ENCODE results near the gene CPEB1. TPM values are rescaled to one million over a fixed set of nuclear protein-coding genes. Genes with fewer than 3 reads are reported as not detected.
"Not testable (repeated sequence)": the region's sequence is repeated elsewhere in the genome, so short reads cannot be mapped to it uniquely, and the experiment has no call there.

CPEB1 gene
- total RNA-seq, 1 donor = not detected

- no peaks in the 10 kb centered on the region for H3K27me3 ChIP-seq (ENCODE audit: insufficient read depth, low read length)
- H3K9me3 ChIP-seq (ENCODE audit: low read depth, low read length) = no peaks in the 10 kb centered on the region
- peaks cover 23% of the 10 kb centered on the region for H3K4me1 ChIP-seq (ENCODE audit: insufficient read depth, low read length)
- no peak overlapping the region for H3K4me3 ChIP-seq (ENCODE audit: low read length)
Measured at GRCh38 chr15:82535566-82536408, 111.4 kb downstream of the CPEB1 start.

DNA sequence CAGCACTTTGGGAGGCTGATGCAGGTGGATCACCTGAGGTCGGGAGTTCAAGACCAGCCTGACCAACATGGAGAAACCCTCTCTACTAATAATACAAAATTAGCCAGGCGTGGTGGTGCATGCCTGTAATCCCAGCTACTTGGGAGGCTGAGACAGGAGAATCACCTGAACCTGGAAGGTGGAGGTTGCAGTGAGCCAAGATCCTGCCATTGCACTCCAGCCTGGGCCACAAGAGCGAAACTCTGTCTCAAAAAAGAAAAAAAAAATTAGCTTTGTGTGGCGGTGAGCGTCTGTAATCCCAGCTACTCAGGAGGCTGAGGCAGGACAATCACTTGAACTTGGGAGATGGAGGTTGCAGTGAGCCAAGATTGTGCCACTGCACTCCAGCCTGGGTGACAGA, 112.0 kb downstream of the CPEB1 start:
- not testable (repeated sequence) for H3K27me3 ChIP-seq (ENCODE audit: insufficient read depth, low read length); H3K9me3 ChIP-seq (ENCODE audit: low read depth, low read length); H3K4me3 ChIP-seq (ENCODE audit: low read length)
- H3K4me1 ChIP-seq (ENCODE audit: insufficient read depth, low read length) = peaks cover 25% of the 10 kb centered on the region

DNA sequence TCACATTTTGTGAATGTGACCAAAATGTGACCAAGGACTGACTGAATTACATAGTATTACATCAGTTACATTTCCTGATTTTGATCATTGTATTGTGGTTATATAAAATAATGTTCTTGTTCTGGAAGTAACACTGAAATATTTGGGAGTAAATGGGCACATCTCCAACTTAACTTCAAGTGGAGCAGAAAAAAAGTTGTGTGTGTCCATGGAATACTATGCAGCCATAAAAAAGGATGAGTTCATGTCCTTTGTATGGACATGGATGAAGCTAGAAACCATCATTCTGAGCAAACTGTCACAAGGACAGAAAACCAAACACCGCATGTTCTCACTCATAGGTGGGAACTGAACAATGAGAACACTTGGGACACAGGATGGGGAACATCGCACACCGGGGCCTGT, 112.7 kb downstream of the CPEB1 start:
- not testable (repeated sequence) for H3K4me3 ChIP-seq (ENCODE audit: low read length); H3K27me3 ChIP-seq (ENCODE audit: insufficient read depth, low read length); H3K9me3 ChIP-seq (ENCODE audit: low read depth, low read length)
- H3K4me1 ChIP-seq (ENCODE audit: insufficient read depth, low read length) = peaks cover 23% of the 10 kb centered on the region

DNA sequence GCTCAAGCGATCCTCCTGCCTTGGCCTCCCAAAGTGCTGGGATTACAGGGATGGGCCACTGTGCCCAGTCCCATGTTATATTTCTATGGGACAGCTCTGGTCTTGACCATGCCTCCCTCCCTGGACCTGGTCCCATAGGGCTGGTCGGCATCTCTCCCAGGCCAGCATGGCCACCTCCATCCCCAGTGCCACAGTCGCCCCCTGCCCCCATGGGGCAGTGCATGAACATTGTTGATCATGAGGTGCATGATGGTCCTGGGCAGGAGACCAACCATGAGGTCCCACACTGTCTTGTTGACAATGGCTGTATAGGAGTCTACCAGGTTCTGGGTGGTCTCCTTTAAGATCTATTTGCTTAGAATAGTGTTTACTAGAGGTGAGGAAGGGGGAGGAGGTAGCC, 113.4 kb downstream of the CPEB1 start:
- H3K27me3 ChIP-seq (ENCODE audit: insufficient read depth, low read length) = no peaks in the 10 kb centered on the region
- no peak overlapping the region for H3K4me3 ChIP-seq (ENCODE audit: low read length)
- no peaks in the 10 kb centered on the region for H3K9me3 ChIP-seq (ENCODE audit: low read depth, low read length)
- peaks cover 17% of the 10 kb centered on the region for H3K4me1 ChIP-seq (ENCODE audit: insufficient read depth, low read length)

DNA sequence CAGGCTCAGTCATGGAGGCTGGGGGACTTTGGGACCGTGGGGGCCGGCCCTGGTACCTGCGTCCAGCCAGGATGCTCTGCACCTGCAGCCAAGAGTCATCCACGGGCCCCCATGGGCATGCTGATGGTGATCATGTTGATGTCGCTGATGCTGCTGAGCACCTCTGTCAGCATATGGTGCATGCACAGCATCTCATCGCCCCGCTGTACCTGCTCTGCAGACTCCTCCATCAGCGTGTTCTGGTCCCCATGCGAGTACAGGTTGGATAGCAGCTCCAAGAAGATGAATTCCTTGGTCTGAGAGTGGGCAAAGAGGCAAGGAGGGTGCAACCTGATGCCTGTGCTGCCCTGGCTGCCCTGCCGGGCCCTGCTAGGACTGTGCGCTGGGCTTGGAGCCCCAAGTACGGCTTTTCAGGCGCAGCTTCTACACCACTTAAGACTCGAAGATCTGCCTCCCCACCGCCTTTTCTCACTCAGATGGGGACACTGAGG, 114.1 kb downstream of the CPEB1 start:
- Histone ChIP-seq H3K4me1 (ENCODE audit: insufficient read depth, low read length) (peaks cover 10% of the 10 kb centered on the region), H3K4me3 (ENCODE audit: low read length) (no peak overlapping the region), H3K27me3 (ENCODE audit: insufficient read depth, low read length) (no peaks in the 10 kb centered on the region), H3K9me3 (ENCODE audit: low read depth, low read length) (no peaks in the 10 kb centered on the region)

- peaks cover 6% of the 10 kb centered on the region for H3K4me1 ChIP-seq (ENCODE audit: insufficient read depth, low read length)
- H3K4me3 ChIP-seq (ENCODE audit: low read length) = no peak overlapping the region
- H3K9me3 ChIP-seq (ENCODE audit: low read depth, low read length) = no peaks in the 10 kb centered on the region
- H3K27me3 ChIP-seq (ENCODE audit: insufficient read depth, low read length) = no peaks in the 10 kb centered on the region
Measured at GRCh38 chr15:82532383-82532990, 114.7 kb downstream of the CPEB1 start.

DNA sequence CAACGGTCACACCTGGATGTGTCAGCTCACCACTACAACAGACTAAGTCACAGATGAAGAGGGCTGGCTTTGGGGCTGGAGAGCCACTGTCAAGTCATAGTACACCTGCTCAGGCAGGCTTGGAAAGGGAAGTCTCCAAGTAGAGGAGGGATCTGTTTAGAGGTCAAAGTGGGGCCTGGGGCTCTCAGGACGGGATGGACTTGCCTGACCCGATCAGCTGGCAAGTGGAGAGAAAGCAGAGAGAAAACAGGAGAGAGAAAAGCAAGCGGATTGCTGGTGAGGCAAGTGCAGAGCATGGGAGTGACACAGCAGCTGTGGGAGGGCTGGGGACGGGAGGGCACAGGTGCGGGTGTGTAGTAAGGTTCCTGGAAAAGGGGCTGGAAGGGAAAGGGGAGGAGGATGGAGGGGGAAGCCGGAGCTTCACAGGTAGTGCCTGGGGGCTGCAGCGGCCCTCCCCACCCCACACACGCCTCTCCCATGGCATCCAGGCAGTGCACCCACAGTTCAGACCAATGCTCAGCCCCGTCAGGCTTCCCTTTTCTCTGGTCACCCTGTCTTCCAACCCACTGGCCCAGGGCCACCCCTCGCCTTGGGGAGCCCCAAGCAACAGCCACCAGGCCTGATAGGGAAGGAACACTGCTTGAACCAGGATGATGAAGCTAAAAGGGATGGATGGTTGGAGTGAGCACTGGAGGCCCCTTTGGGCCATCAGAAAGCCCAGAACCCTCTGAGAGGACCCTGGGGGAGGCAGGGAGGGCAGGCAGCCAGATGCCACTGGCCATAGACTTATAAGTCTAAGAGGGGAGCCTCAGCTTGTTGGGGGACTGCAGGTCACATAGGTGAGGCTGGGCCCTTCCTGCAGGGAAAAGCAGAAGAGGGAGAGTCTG, 115.4 kb downstream of the CPEB1 start:
- H3K4me1 ChIP-seq (ENCODE audit: insufficient read depth, low read length) = peaks cover 6% of the 10 kb centered on the region
- H3K4me3 ChIP-seq (ENCODE audit: low read length) = no peak overlapping the region
- no peaks in the 10 kb centered on the region for H3K9me3 ChIP-seq (ENCODE audit: low read depth, low read length)
- H3K27me3 ChIP-seq (ENCODE audit: insufficient read depth, low read length) = no peaks in the 10 kb centered on the region

DNA sequence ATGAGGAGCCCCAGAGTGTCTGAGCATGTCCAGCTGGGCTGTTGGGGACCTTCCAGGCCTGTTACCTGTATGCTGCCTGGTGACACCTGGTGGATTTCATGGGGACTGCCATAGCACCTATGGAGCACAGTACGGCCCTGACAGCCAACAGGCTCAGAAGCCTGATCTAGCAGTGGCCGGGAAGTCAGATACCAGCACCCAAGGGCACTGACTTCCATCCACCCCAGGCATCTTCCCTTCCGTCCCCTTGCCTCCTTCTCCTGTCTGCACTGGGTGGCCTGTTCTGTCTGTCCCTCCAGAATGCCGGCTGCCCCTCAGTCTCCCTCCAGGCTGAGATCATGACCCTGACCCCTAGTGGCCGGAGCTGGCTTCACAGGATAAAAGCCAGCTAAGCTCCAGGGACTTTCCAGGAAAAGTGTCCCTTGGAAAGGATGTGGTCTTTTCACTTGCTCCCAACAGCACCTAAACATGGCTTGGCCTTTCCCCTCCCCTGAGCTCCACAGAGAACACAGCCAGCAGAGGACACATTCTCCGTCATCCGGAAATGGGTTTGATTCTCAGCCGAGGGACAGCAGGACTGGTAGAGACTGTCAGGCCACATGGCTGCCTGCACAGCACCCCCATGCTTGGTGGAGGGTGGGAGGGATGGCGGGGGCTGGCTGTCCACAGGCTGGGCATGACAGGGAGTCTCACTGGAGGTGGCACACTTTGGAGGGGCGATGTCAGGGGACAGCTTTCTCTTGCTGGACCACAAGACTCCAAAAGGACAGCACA, 116.4 kb downstream of the CPEB1 start:
- Histone ChIP-seq H3K9me3 (ENCODE audit: low read depth, low read length) (no peaks in the 10 kb centered on the region), H3K27me3 (ENCODE audit: insufficient read depth, low read length) (no peaks in the 10 kb centered on the region), H3K4me3 (ENCODE audit: low read length) (no peak overlapping the region), H3K4me1 (ENCODE audit: insufficient read depth, low read length) (peaks cover 6% of the 10 kb centered on the region)

DNA sequence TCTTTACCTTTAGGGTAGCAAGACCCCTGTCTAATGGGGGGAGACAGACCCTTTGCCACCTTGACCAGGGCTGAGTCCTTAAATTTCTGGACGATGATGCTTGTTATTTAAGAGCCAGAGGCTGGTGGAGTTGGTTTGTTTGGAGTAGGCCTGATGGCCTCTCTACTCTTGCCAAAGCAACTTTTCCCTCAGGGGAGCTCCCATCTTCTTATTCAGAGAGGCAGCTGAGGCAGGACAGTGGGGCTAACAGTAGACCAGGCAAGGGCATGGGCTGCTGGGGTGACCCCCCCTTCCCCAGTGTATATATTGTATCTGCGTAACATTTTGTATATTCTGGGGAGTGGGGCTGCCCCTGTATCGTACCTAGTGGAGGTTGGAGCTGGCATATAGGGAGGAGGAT, 117.2 kb downstream of the CPEB1 start:
- H3K9me3 ChIP-seq (ENCODE audit: low read depth, low read length) = no peaks in the 10 kb centered on the region

DNA sequence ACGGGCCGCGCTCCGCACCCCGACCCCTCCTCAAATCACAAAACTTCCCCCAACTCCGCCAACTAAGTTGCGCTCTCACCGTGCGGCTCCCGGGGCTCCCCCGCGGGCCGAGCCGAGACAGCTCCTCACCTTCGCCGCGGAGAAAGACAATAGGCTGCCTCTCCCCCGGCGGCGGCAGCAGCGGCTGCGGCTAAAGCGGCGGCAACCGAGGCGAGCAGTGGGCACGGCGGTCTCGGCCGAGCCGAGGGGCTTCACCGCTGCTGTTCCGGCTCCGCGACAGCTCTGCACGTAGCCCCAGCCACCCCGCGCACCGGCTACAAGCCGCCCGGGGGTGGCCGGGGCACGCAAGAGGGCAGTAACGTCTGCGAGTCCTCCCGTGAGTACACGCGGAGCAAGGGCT, 133.6 kb downstream of the CPEB1 start:
- H3K4me3 ChIP-seq (ENCODE audit: low read length); H3K4me1 ChIP-seq (ENCODE audit: insufficient read depth, low read length); H3K27me3 ChIP-seq (ENCODE audit: insufficient read depth, low read length); H3K9me3 ChIP-seq (ENCODE audit: low read depth, low read length): not testable (repeated sequence)

More for the DNA sequence above, 117.2 kb downstream of the CPEB1 start:
- Histone ChIP-seq H3K4me3 (ENCODE audit: low read length) (no peak overlapping the region), H3K4me1 (ENCODE audit: insufficient read depth, low read length) (peaks cover 6% of the 10 kb centered on the region), H3K27me3 (ENCODE audit: insufficient read depth, low read length) (no peaks in the 10 kb centered on the region)

DNA sequence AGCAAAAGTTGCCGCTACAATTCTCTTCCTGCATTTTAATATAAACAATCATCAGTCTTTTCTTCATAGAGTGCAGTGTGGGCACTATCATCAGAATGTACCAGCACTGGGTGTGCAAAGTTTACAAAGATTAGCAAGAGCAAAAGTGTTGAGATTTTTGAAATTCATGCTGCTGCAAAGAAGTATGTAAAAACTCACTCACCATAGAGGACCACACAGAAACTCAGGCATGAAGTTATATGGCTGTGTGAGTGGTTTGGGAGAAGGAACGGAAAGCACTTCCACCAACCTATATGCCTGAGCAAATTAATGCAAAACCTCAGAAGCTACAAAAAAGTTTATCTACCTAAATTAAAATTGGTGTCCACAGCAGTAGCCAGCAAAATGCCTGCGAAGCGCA, 139.5 kb downstream of the CPEB1 start:
- not testable (repeated sequence) for H3K27me3 ChIP-seq (ENCODE audit: insufficient read depth, low read length); H3K9me3 ChIP-seq (ENCODE audit: low read depth, low read length); H3K4me1 ChIP-seq (ENCODE audit: insufficient read depth, low read length); H3K4me3 ChIP-seq (ENCODE audit: low read length)

GRCh38 chr15:82507087-82507486, 140.1 kb downstream of the CPEB1 start:
- H3K4me1 ChIP-seq (ENCODE audit: insufficient read depth, low read length); H3K27me3 ChIP-seq (ENCODE audit: insufficient read depth, low read length); H3K9me3 ChIP-seq (ENCODE audit: low read depth, low read length); H3K4me3 ChIP-seq (ENCODE audit: low read length): not testable (repeated sequence)

DNA sequence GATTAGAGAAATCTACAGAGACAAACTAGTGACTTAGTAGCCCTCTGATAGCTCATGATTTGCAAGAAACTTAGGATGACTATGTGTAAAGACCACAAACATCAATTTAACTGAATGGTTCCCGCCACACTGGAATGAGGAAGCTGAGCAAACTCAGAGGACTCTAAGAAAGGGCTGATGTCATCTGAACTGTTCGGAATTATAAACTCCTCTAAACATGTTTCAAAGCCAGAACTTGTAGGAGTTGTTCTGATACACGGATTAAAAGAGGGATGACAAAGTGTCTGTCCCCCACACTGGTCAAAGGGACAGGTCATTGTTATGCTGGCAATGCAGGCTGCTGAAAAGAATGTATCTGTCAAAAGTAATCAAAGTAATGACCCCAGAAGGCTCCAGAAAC, 141.3 kb downstream of the CPEB1 start:
- H3K9me3 ChIP-seq (ENCODE audit: low read depth, low read length); H3K4me3 ChIP-seq (ENCODE audit: low read length); H3K4me1 ChIP-seq (ENCODE audit: insufficient read depth, low read length); H3K27me3 ChIP-seq (ENCODE audit: insufficient read depth, low read length): not testable (repeated sequence)

- not testable (repeated sequence) for H3K9me3 ChIP-seq (ENCODE audit: low read depth, low read length); H3K4me3 ChIP-seq (ENCODE audit: low read length)
Measured at GRCh38 chr15:82504074-82504473, 143.1 kb downstream of the CPEB1 start.

More at GRCh38 chr15:82504074-82504473, 143.1 kb downstream of the CPEB1 start:
- H3K27me3 ChIP-seq (ENCODE audit: insufficient read depth, low read length); H3K4me1 ChIP-seq (ENCODE audit: insufficient read depth, low read length): not testable (repeated sequence)

Data from mononuclear cell (primary cell).